Measurements from ENCODE around the gene PLPP7. TPM values are rescaled to one million over a fixed set of nuclear protein-coding genes. Genes with fewer than 3 reads are reported as not detected.
"Not testable (repeated sequence)": the region's sequence is repeated elsewhere in the genome, so short reads cannot be mapped to it uniquely, and the experiment has no call there.

The PLPP7 gene
- total RNA-seq, 1 donor from 2014 or later, result 3.1 TPM

GRCh38 chr9:131347376-131348020 is 58.0 kb downstream of the PLPP7 start:
- H3K4me1 Mint-ChIP-seq (ENCODE audit: unreplicated experiment), result peaks cover 9% of the 10 kb centered on the region
- H3K9me3 Mint-ChIP-seq, result no peaks in the 10 kb centered on the region
- peaks cover 17% of the 10 kb centered on the region for H3K27me3 Mint-ChIP-seq
- H3K27ac Mint-ChIP-seq, result no peak overlapping the region
- DNase-seq (ENCODE audit: extremely low spot score, unreplicated experiment), result no peak
- no peaks in the 10 kb centered on the region for H3K36me3 Mint-ChIP-seq
- no peak for TF ChIP-seq CTCF (conservative IDR thresholded peaks at IDR 0.05)
- H3K4me3 Mint-ChIP-seq, result no peak overlapping the region

- Mint-ChIP-seq H3K27ac (no peak overlapping the region), H3K4me3 (no peak overlapping the region), H3K9me3 (no peaks in the 10 kb centered on the region), H3K4me1 (ENCODE audit: unreplicated experiment) (peaks cover 9% of the 10 kb centered on the region), H3K27me3 (peaks cover 6% of the 10 kb centered on the region), H3K36me3 (no peaks in the 10 kb centered on the region)
- TF ChIP-seq CTCF (conservative IDR thresholded peaks at IDR 0.05), result peak; percentile 14
- DNase-seq (ENCODE audit: extremely low spot score, unreplicated experiment), result no peak
These were observed 59.4 kb downstream of the PLPP7 start for GRCh38 chr9:131348631-131349521.

GRCh38 chr9:131349522-131349880 is 60.0 kb downstream of the PLPP7 start:
- peaks cover 3% of the 10 kb centered on the region for H3K27me3 Mint-ChIP-seq

GRCh38 chr9:131349881-131350563 is 60.5 kb downstream of the PLPP7 start:
- peak; percentile 86 for DNase-seq (ENCODE audit: extremely low spot score, unreplicated experiment)
- no peaks in the 10 kb centered on the region for H3K9me3 Mint-ChIP-seq
- no peaks in the 10 kb centered on the region for H3K36me3 Mint-ChIP-seq
- TF ChIP-seq CTCF (conservative IDR thresholded peaks at IDR 0.05), result peak; percentile 89
- peaks cover 9% of the 10 kb centered on the region for H3K4me1 Mint-ChIP-seq (ENCODE audit: unreplicated experiment)
- H3K27me3 Mint-ChIP-seq, result peaks cover 3% of the 10 kb centered on the region
- peak overlapping the region; percentile 74 for H3K27ac Mint-ChIP-seq
- H3K4me3 Mint-ChIP-seq, result peak overlapping the region; percentile 86

More at GRCh38 chr9:131349522-131349880, 60.0 kb downstream of the PLPP7 start:
- Mint-ChIP-seq H3K36me3 (no peaks in the 10 kb centered on the region), H3K4me3 (peak overlapping the region; percentile 86), H3K27ac (peak overlapping the region; percentile 74), H3K4me1 (ENCODE audit: unreplicated experiment) (peaks cover 9% of the 10 kb centered on the region), H3K9me3 (no peaks in the 10 kb centered on the region)
- TF ChIP-seq CTCF (conservative IDR thresholded peaks at IDR 0.05), result no peak
- no peak for DNase-seq (ENCODE audit: extremely low spot score, unreplicated experiment)

GRCh38 chr9:131356479-131356878 is 67.0 kb downstream of the PLPP7 start:
- H3K9me3 Mint-ChIP-seq; DNase-seq (ENCODE audit: extremely low spot score, unreplicated experiment); H3K4me3 Mint-ChIP-seq; H3K36me3 Mint-ChIP-seq; H3K4me1 Mint-ChIP-seq (ENCODE audit: unreplicated experiment); H3K27me3 Mint-ChIP-seq: not testable (repeated sequence)
- peak overlapping the region; percentile 60 for H3K27ac Mint-ChIP-seq

Measured in type B pancreatic cell (in vitro differentiated cells).